Measurements from ENCODE around the gene WDR43.

The WDR43 gene

GRCh38 chr2:28894470-28895188 lies at the start of gene WDR43:
Gene WDR43 (plus strand): TSS chr2:28894667. CDS start chr2:28894699, 32 bp downstream.
- DNase-seq (ENCODE audit: low read depth), result peak; percentile 95
- no peak for TF ChIP-seq CTCF (IDR thresholded peaks at IDR 0.05; ENCODE audit: control insufficient read depth, extremely low read depth, insufficient read depth)

GRCh38 chr2:28855193-28855592 lies 39.3 kb upstream of the WDR43 start:
- DNase-seq (ENCODE audit: low read depth), result no peak

More at GRCh38 chr2:28894470-28895188, at the start of gene WDR43:
- peak within 1 kb of the TSS; percentile 81 for H3K4me3 ChIP-seq (ENCODE audit: low read depth, low read length)

GRCh38 chr2:28855977-28856376 lies 38.5 kb upstream of the WDR43 start:
- no peak for DNase-seq (ENCODE audit: low read depth)
- TF ChIP-seq CTCF (IDR thresholded peaks at IDR 0.05; ENCODE audit: control insufficient read depth, extremely low read depth, insufficient read depth), result no peak
- no peak overlapping the region for H3K4me3 ChIP-seq (ENCODE audit: low read depth, low read length)

More at GRCh38 chr2:28855193-28855592, 39.3 kb upstream of the WDR43 start:
- no peak overlapping the region for H3K4me3 ChIP-seq (ENCODE audit: low read depth, low read length)
- no peak for TF ChIP-seq CTCF (IDR thresholded peaks at IDR 0.05; ENCODE audit: control insufficient read depth, extremely low read depth, insufficient read depth)

- peak overlapping the region; percentile 85 for H3K4me3 ChIP-seq (ENCODE audit: low read depth, low read length)
- no peak for TF ChIP-seq CTCF (IDR thresholded peaks at IDR 0.05; ENCODE audit: control insufficient read depth, extremely low read depth, insufficient read depth)
- no peak for DNase-seq (ENCODE audit: low read depth)
Measured at GRCh38 chr2:28868611-28869010, 25.9 kb upstream of the WDR43 start.

- peak overlapping the region; percentile 85 for H3K4me3 ChIP-seq (ENCODE audit: low read depth, low read length)
- DNase-seq (ENCODE audit: low read depth), result no peak
- TF ChIP-seq CTCF (IDR thresholded peaks at IDR 0.05; ENCODE audit: control insufficient read depth, extremely low read depth, insufficient read depth), result no peak
Measured at GRCh38 chr2:28869494-28870145, 24.8 kb upstream of the WDR43 start.

- TF ChIP-seq CTCF (IDR thresholded peaks at IDR 0.05; ENCODE audit: control insufficient read depth, extremely low read depth, insufficient read depth), result no peak
- DNase-seq (ENCODE audit: low read depth), result peak; percentile 83
- peak within 1 kb of the TSS; percentile 85 for H3K4me3 ChIP-seq (ENCODE audit: low read depth, low read length)
Measured at GRCh38 chr2:28870146-28870891, 24.1 kb upstream of the WDR43 start, which contains the start of gene TRMT61B. Gene TRMT61B (minus strand): TSS chr2:28870309. CDS start chr2:28870277, 32 bp downstream.
